Fibroblast of skin of scalp (primary cell): ENCODE results near the gene CLEC6A. TPM values are rescaled to one million over a fixed set of nuclear protein-coding genes. Genes with fewer than 3 reads are reported as not detected.
"Not testable (repeated sequence)": the region's sequence is repeated elsewhere in the genome, so short reads cannot be mapped to it uniquely, and the experiment has no call there.

Source experiments
- DNase-seq: peaks from one replicate; pipeline ENCODE4 v3.0.0-alpha.2; 2013
- polyA plus RNA-seq, 2 experiments: library from polyadenylated mRNA; unstranded; fragments of 120-200 nt; gene quantifications; one replicate each; pipeline ENCODE4 v1.2.1, GENCODE V29; 2013; ENCODE audit not compliant: insufficient read length in 2 of 2

The CLEC6A gene
- polyA plus RNA-seq (2013, experiment 1 of 2; ENCODE audit: insufficient read length): not detected
- not detected for polyA plus RNA-seq (2013, experiment 2 of 2; ENCODE audit: insufficient read length)

- no peak for DNase-seq
Measured at GRCh38 chr12:8455727-8456360, at the start of gene CLEC6A. CLEC6A (plus strand) TSS chr12:8455962; CDS start chr12:8456112, 150 bp downstream.

DNA sequence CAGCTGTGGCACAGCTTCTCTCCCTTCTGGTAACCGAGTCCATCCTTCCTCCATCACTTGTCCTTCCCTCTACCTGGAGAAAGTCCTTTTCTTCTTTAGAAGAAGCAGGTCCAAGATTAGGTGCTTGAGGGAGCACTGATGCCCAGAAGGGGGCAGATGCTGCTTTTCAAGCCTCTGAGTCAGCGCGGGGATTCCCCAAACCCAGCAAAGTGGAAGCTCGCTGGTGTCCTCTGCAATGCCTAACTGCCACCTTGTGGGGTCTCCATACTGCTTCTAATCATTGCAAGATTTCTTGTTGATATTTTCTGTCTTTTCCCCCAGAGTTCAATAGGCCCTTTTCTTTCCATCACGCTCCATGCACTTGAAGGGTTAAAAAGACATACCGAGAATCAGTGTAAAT, 36.2 kb upstream of the CLEC6A start:
- not testable (repeated sequence) for DNase-seq

DNA sequence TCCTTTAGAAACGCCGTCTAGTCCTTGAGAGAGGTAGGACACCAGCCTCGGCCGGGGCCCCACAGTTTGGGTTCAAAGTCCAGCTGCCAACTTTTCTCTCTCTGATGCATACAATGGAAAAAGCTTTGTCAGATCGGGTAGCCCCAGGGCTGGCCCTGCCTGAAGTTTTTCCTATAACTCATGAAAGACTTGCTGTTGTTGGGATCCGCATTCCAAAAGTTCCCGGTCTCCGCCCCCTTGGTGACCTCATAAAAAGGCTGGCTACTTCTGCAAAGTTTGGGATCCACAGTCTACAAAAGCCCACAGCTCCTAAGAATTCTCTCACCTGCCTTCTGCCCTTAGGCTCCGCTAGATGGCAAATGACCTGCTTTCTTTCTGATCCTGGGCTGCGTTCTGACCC, 35.3 kb upstream of the CLEC6A start:
- DNase-seq: no peak

- not testable (repeated sequence) for DNase-seq
Measured at GRCh38 chr12:8444536-8445278, 11.1 kb upstream of the CLEC6A start.

GRCh38 chr12:8445731-8446130, 10.0 kb upstream of the CLEC6A start:
- DNase-seq: no peak

GRCh38 chr12:8446642-8447547, 8.9 kb upstream of the CLEC6A start:
- DNase-seq: no peak

GRCh38 chr12:8449355-8449859, 6.4 kb upstream of the CLEC6A start:
- DNase-seq: no peak

DNA sequence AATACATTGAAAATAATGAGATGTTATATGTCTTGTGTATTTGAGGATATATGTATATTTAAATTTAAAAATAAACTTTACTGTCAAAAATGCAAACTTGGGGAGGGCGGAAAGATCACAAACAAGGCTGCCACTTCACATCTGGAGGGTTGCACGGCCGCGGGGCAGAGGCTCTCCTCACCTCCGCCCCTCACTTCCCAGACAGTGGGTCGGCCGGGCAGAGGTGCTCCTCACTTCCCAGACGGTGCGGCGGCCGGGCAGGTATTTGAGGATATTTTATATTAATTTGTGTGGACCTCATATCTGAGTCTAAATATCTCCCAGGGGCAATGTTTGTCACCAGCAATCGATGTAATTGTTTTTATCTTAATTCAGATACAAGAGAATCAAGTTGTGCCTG, 3.7 kb upstream of the CLEC6A start:
- no peak for DNase-seq

DNA sequence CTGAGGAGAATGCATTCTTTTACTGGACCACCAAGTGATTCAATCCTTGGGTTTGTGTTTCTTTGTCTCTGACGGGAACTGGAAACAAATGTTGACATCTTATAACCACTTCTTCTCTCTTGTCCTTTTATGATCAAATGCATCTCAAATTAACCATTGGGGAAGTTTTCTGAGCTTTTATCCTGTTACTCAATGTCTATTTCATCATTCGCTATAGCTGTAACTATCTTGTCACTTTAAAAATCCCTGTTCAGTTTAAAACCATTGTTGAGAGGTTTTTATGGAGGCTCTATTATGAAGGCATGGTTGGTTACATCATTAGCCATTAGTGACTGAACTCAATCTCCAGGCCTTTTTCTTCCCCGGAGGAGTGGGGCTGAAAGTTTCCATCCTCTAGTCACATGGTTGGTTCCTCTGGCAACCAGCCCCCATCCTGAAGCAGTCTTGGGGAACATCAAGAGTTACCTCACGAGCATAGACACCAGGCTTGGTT, 2.7 kb upstream of the CLEC6A start:
- no peak for DNase-seq

DNA sequence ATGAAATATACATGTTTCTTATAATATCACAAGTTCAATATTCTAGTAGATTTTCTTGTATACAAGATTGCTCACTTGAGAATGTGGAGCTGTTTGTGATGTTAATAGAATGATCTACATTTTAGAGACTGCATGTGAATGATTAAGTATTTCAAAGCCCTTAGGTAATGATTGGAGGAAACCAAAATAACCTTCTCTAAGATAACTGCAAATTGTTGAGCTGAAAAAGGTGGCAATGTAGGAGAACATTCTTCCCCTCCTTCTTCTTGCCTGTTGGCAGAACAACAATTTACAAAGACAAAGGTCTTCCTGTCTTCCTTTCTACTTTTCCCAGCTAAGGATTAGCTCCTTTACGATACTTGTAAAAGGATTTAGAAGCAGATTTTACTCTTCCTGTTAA, 2.0 kb upstream of the CLEC6A start:
- no peak for DNase-seq

DNA sequence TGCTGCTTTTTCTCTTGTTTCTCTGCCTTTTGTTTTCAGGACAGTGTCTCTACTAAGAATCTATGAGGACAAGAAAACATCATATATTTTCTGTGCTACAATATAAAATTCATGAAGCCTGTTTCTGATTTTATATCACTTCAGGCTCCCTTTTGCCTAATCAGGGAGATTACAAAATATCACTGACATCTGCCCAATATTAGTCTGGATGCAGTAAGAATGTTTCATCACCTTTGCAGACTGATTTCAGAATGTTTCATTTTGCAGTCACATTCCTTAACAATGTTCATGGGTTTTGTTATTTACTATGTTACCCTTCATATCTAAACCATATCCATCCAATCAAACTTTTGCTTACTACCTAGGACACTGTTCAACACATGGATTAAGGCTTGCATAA, 491 bp upstream of the CLEC6A start:
- DNase-seq: no peak

GRCh38 chr12:8461426-8461825, 5.7 kb downstream of the CLEC6A start:
- DNase-seq: no peak

GRCh38 chr12:8465301-8465996, 9.7 kb downstream of the CLEC6A start:
- no peak for DNase-seq

- DNase-seq: no peak
Measured at GRCh38 chr12:8466241-8466640, 10.5 kb downstream of the CLEC6A start.

GRCh38 chr12:8471090-8471489, 15.3 kb downstream of the CLEC6A start:
- DNase-seq: no peak

DNA sequence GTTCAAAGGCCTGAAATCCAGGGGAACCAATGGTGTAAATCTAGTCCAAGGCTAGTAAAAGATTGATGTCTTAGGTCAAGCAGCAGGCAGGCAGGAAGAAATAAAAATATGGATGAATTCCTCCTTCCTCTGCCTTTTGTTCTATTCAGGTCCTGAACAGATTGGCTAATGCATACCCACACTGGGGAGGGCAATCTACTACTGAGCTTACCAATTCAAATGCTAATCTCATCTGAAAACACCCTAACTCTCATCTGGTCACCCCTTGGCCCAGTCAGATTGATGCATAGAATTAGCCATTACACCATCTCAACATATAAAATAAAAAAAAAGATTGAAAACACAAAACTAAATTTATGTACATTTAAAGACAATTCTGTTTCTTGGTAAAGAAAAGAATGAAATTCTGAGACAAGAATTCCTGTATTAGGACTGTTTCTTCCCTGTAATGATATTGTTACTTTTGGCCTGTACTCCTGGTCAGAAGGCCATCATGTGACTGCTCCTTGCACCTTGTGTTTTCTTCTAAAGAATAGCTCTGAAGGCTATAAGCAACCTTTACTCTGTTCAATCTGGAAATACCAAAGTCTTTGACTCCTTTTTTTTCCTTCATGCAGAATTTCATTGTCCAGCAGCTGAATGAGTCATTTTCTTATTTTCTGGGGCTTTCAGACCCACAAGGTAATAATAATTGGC, 19.9 kb downstream of the CLEC6A start:
- DNase-seq: no peak

DNA sequence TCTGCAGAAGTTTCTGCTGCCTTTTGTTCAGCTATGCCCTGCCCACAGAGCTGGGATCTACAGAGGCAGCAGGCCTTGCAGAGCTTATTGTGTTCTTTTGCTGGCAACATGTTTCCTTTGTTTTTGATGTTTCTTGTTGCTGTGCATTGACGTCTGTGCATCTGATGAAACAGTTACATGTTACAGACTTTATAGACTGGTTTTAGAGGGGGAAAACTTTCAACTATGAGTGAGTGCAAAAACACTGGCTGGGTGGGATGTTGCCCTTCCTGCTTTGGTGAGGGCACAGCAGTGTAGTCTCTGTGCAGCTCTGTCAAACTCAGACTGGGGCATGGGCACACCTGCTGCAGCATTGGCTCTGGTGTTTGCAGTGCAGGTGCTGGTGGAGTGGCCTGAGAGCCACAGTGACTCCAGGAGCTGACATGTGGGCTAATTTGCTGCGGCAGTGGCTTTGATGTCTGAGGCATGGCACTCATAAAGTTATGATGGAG, 26.9 kb downstream of the CLEC6A start:
- no peak for DNase-seq

- DNase-seq: no peak
Measured at GRCh38 chr12:8483079-8483478, 27.3 kb downstream of the CLEC6A start.

- DNase-seq: no peak
Measured at GRCh38 chr12:8491646-8492530, 36.1 kb downstream of the CLEC6A start.

DNA sequence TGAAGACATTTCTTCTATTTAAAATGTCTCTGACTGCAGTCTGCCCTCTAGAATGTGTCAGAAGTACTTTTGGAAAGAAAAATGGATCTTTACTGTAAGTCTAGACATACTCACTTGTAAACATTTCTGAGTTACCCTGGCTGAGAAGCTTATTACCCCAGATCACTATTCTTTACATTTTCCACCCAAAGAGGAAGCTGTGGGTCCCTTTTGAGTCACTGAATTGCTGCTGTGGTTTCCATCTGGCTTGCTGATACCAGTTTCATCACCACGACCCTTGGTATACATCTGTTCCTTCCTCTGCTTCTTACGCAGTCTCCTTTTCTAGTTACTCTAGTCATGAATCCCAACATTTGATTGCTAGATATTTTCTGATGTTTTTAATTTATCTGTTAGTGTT, 37.3 kb downstream of the CLEC6A start:
- DNase-seq: no peak
